Right atrium auricular region (tissue), 2 donors: ENCODE measurements around the gene ATPAF1. TPM values are rescaled to one million over a fixed set of nuclear protein-coding genes. Genes with fewer than 3 reads are reported as not detected.

Source experiments
- DNase-seq: peaks from one replicate; pipeline ENCODE4 v3.0.0-alpha.2; 2019; ENCODE audit warnings: low spot score
- H3K27ac ChIP-seq, 2 donors: fragments of 200-600 bp; sonication (generic); 1 replicate in 1 of 2; 2 replicates in 1 of 2; pipeline ENCODE4 v1.5.1; 2016 to 2019
- H3K27me3 ChIP-seq, 2 donors: fragments of 200-600 bp; sonication (generic); one replicate each; pipeline versions ENCODE4 v1.5.1 to v1.6.0; 2017 to 2019
- H3K36me3 ChIP-seq: fragments of 200-600 bp; sonication (generic); one replicate; pipeline ENCODE4 v1.5.1; 2016
- H3K4me1 ChIP-seq, 2 donors: fragments of 200-600 bp; sonication (generic); one replicate each; pipeline versions ENCODE4 v1.5.1 to v1.6.0; 2017 to 2019
- H3K4me3 ChIP-seq, 2 donors: fragments of 200-600 bp; sonication (generic); 1 replicate in 1 of 2; 2 replicates in 1 of 2; pipeline ENCODE4 v1.5.1; 2017 to 2019; ENCODE audit warnings: mild to moderate bottlenecking in 1 of 2, moderate library complexity in 1 of 2
- H3K9me3 ChIP-seq, 2 donors: fragments of 200-600 bp; sonication (generic); one replicate each; pipeline ENCODE4 v1.5.1; 2019
- CTCF ChIP-seq, 2 donors: fragments of 200-600 bp; sonication (generic); IDR thresholded peaks; one replicate each; pipeline ENCODE4 v1.5.1; 2019; ENCODE audit warnings: antibody characterized with exemption in 2 of 2
- total RNA-seq, 2 donors: library from RNA; depleted of rRNA; stranded (reverse); fragments of >200 nt; gene quantifications; one replicate each; pipeline ENCODE4 v1.1.0, GENCODE V29; 2016

Gene ATPAF1
- total RNA-seq, 2 donors from 2014 or later, result 113 to 201 TPM

- H3K4me1 ChIP-seq, result peaks cover 0 to 59% of the 10 kb centered on the region in 2 donors
- DNase-seq, result no peak
- peak overlapping the region; percentile 64 to 96 for H3K27ac ChIP-seq
- H3K36me3 ChIP-seq, result peaks cover 27% of the 10 kb centered on the region
- H3K4me3 ChIP-seq, result peak overlapping the region; percentile 18 to 34
- no peaks in the 10 kb centered on the region for H3K27me3 ChIP-seq
- H3K9me3 ChIP-seq, result no peaks in the 10 kb centered on the region
- no peak for TF ChIP-seq CTCF (IDR thresholded peaks at IDR 0.05)
Measured at GRCh38 chr1:46612937-46613660, 55.1 kb downstream of the ATPAF1 start.

- H3K27ac ChIP-seq, result peak overlapping the region; percentile 41 to 47
- peaks cover 0 to 60% of the 10 kb centered on the region in 2 donors for H3K4me1 ChIP-seq
- no peaks in the 10 kb centered on the region for H3K9me3 ChIP-seq
- H3K27me3 ChIP-seq, result no peaks in the 10 kb centered on the region
- no peak for DNase-seq
- no peak overlapping the region for H3K4me3 ChIP-seq
- no peak for TF ChIP-seq CTCF (IDR thresholded peaks at IDR 0.05)
- peaks cover 28% of the 10 kb centered on the region for H3K36me3 ChIP-seq
Measured at GRCh38 chr1:46611691-46612221, 56.4 kb downstream of the ATPAF1 start.

GRCh38 chr1:46607345-46608130 is 60.6 kb downstream of the ATPAF1 start:
- Histone ChIP-seq H3K27ac (peak overlapping the region; percentile 41 to 69), H3K9me3 (no peaks in the 10 kb centered on the region), H3K4me1 (peaks cover 0 to 49% of the 10 kb centered on the region in 2 donors), H3K36me3 (peaks cover 28% of the 10 kb centered on the region), H3K27me3 (no peaks in the 10 kb centered on the region), H3K4me3 (no peak overlapping the region)
- no peak for TF ChIP-seq CTCF (IDR thresholded peaks at IDR 0.05)
- DNase-seq, result peak; percentile 75

- H3K4me1 ChIP-seq, result peaks cover 0 to 49% of the 10 kb centered on the region in 2 donors
- no peaks in the 10 kb centered on the region for H3K9me3 ChIP-seq
- no peak for TF ChIP-seq CTCF (IDR thresholded peaks at IDR 0.05)
- H3K4me3 ChIP-seq, result no peak overlapping the region
- no peak for DNase-seq
- H3K36me3 ChIP-seq, result peaks cover 26% of the 10 kb centered on the region
- H3K27ac ChIP-seq, result peak overlapping the region; percentile 51 to 69
- H3K27me3 ChIP-seq, result no peaks in the 10 kb centered on the region
Measured at GRCh38 chr1:46606255-46606965, 61.8 kb downstream of the ATPAF1 start.

GRCh38 chr1:46605232-46605631 is 62.9 kb downstream of the ATPAF1 start:
- no peak for DNase-seq
- Histone ChIP-seq H3K4me3 (no peak overlapping the region), H3K27ac (no peak overlapping the region), H3K27me3 (no peaks in the 10 kb centered on the region), H3K9me3 (no peaks in the 10 kb centered on the region), H3K4me1 (peaks cover 0 to 49% of the 10 kb centered on the region in 2 donors), H3K36me3 (peaks cover 21% of the 10 kb centered on the region)
- TF ChIP-seq CTCF (IDR thresholded peaks at IDR 0.05), result no peak
